Mammary epithelial cell (primary cell): Measurements from ENCODE around the gene ATP2A1.
"Not testable (repeated sequence)": the region's sequence is repeated elsewhere in the genome, so short reads cannot be mapped to it uniquely, and the experiment has no call there.

Experiments used
- CTCF ChIP-seq, 2 donors: IDR thresholded peaks in 1 of 2; conservative IDR thresholded peaks in 1 of 2; 2 replicates each; pipeline ENCODE4 v1.5.1; 2011 to 2012; ENCODE audit warnings: inconsistent platforms in 2 of 2, low read length in 2 of 2, mild to moderate bottlenecking in 2 of 2, control low read depth in 1 of 2, low read depth in 1 of 2; ENCODE audit not compliant: insufficient read depth in 1 of 2; ENCODE audit errors: extremely low read depth in 1 of 2
- EZH2 ChIP-seq: IDR thresholded peaks from 2 replicates; pipeline ENCODE4 v1.6.1; 2012; ENCODE audit warnings: low read length, inconsistent platforms, borderline replicate concordance

DNA sequence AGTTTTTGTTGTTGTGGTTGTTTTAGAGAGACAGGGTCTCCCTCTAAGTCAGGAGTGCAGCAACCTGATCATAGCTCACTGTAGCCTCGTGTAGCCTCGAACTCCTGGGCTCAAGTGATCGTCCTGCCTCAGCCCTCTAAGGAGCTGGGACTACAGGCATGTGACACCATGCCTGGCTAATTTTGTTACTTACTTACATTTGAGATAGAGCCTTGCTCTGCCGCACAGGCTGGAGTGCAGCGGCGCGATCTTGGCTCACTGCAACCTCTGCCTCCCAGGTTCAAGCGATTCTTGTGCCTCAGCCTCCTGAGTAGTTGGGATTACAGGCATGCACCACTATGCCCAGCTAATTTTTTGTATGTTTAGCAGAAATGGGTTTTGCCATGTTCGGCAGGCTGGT is 10.6 kb upstream of the ATP2A1 start:
- TF ChIP-seq CTCF (conservative IDR thresholded peaks at IDR 0.05 in 1 of 2, IDR thresholded peaks at IDR 0.05 in 1 of 2; ENCODE audit: extremely low read depth in 1 of 2, insufficient read depth in 1 of 2, low read depth in 1 of 2, low read length in 2 of 2); EZH2: not testable (repeated sequence)
